ENCODE data around the gene GAB1.

GRCh38 chr4:143354990-143355389 lies 18.3 kb downstream of the GAB1 start:
- no peak for TF ChIP-seq CTCF (IDR thresholded peaks at IDR 0.05)
- TF ChIP-seq POLR2A (IDR thresholded peaks at IDR 0.05): no peak

All from ovary (tissue), 3 donors.